Panc1 (cell line): ENCODE measurements around the gene MAGI2. TPM values are rescaled to one million over a fixed set of nuclear protein-coding genes. Genes with fewer than 3 reads are reported as not detected.
"Not testable (repeated sequence)": the region's sequence is repeated elsewhere in the genome, so short reads cannot be mapped to it uniquely, and the experiment has no call there.

Source experiments
- ATAC-seq: fragments of 200-7000 bp; cut with Tn5 transposase; 2 replicates; pipeline ENCODE4 v1.9.1; 2020; ENCODE audit warnings: mild to moderate bottlenecking, moderate library complexity
- BruUV-seq: library from RNA; stranded (reverse); fragments of 400-500 nt; replicated peaks from 2 replicates; lab custom pipeline; 2021; lab: Mats Ljungman, UMichigan
- CTCF ChIA-PET: fragments of 300-600 bp; sonication (Branson Sonifier 250); formaldehyde crosslinking; loops from one replicate; lab custom pipeline; 2022; ENCODE audit warnings: antibody characterized with exemption; lab: Charles Lee
- POLR2A ChIA-PET: fragments of 300-600 bp; sonication (Branson Sonifier 250); formaldehyde crosslinking; loops from one replicate; lab custom pipeline; 2022; ENCODE audit warnings: antibody characterized with exemption; lab: Charles Lee
- DNase-seq: peaks from one replicate; pipeline ENCODE4 v3.0.0-alpha.2; 2010; ENCODE audit warnings: low read depth, low spot score
- H3K27ac ChIP-seq: 2 replicates; pipeline ENCODE4 v1.5.1; 2011; ENCODE audit warnings: mild to moderate bottlenecking, low read length, inconsistent platforms
- H3K27me3 ChIP-seq: fragments of 200-500 bp; sonication (Bioruptor generic); 2 replicates; pipeline ENCODE4 v1.6.0; 2014; ENCODE audit warnings: low read length, inconsistent platforms; ENCODE audit not compliant: control insufficient read depth, insufficient read depth
- H3K36me3 ChIP-seq: fragments of 200-500 bp; sonication (Bioruptor generic); 2 replicates; pipeline ENCODE4 v1.5.1; 2014; ENCODE audit warnings: inconsistent platforms, mild to moderate bottlenecking, low read length, moderate library complexity; ENCODE audit not compliant: control insufficient read depth, insufficient read depth
- H3K4me1 ChIP-seq: 2 replicates; pipeline ENCODE4 v1.5.1; 2011; ENCODE audit warnings: inconsistent platforms, mild to moderate bottlenecking, low read length, moderate library complexity; ENCODE audit not compliant: control insufficient read depth, insufficient read depth
- H3K4me3 ChIP-seq, 2 experiments: 2 replicates each; pipeline ENCODE4 v1.5.1; 2011 to 2012; ENCODE audit warnings: low read depth in 2 of 2, low read length in 2 of 2, mild to moderate bottlenecking in 2 of 2, inconsistent platforms in 1 of 2, moderate library complexity in 1 of 2
- H3K9me3 ChIP-seq: fragments of 200-500 bp; sonication (Bioruptor generic); 2 replicates; pipeline ENCODE4 v1.5.1; 2014; ENCODE audit warnings: low read depth, mild to moderate bottlenecking, inconsistent platforms, low read length, moderate library complexity; ENCODE audit not compliant: control insufficient read depth, insufficient read depth
- POLR2AphosphoS5 ChIP-seq: IDR thresholded peaks from 2 replicates; pipeline ENCODE4 v1.6.1; 2012; ENCODE audit warnings: mild to moderate bottlenecking, low read depth, low read length, moderate library complexity
- REST ChIP-seq, 2 experiments: IDR thresholded peaks; 2 replicates each; pipeline ENCODE4 v1.6.1; 2011 to 2012; ENCODE audit warnings: low read depth in 2 of 2, control low read depth in 1 of 2, low read length in 1 of 2, mild to moderate bottlenecking in 1 of 2, moderate library complexity in 1 of 2; ENCODE audit not compliant: insufficient read depth in 1 of 2
- SIN3A ChIP-seq: IDR thresholded peaks from 2 replicates; pipeline ENCODE4 v1.6.1; 2012; ENCODE audit warnings: low read depth, mild to moderate bottlenecking, low read length, moderate library complexity, borderline replicate concordance; ENCODE audit not compliant: insufficient read depth
- TCF7L2 ChIP-seq: IDR thresholded peaks from 2 replicates; pipeline ENCODE4 v1.6.1; 2011; ENCODE audit warnings: mild to moderate bottlenecking, low read depth, low read length, inconsistent platforms
- in situ Hi-C: cut with HindIII; loops from 2 replicates; pipeline ENCODE4 v1.10.0; 2016; ENCODE audit warnings: low sequenced_read_pairs, low pct_unique_long_range_greater_than_20kb
- intact Hi-C: fragments of 100-400 bp; cut with micrococcal nuclease; formaldehyde crosslinking; loops from one replicate; pipeline ENCODE4 v1.10.0; 2022; ENCODE audit not compliant: unreplicated experiment
- total RNA-seq: library from RNA; stranded (reverse); gene quantifications from one replicate; pipeline ENCODE4 v1.2.1, GENCODE V29; 2021; ENCODE audit not compliant: unreplicated experiment
- TF ChIP-seq, protein P1 (sequence below): fragments of 450-650 bp; IDR thresholded peaks from 2 replicates; pipeline ENCODE4 v1.5.1; 2017; ENCODE audit warnings: mild to moderate bottlenecking

The MAGI2 gene
- total RNA-seq, 1 experiment from 2014 or later = 5.4 TPM

GRCh38 chr7:79035858-79036257 is 417.6 kb downstream of the MAGI2 start:
- intact Hi-C loops (no loop called here), in situ Hi-C loops (no loop called here)
- Histone ChIP-seq H3K4me3 (no peak overlapping the region), H3K4me1 (no peaks in the 10 kb centered on the region), H3K27me3 (no peaks in the 10 kb centered on the region), H3K36me3 (no peaks in the 10 kb centered on the region), H3K27ac (no peak overlapping the region), H3K9me3 (no peaks in the 10 kb centered on the region)
- BruUV-seq = no TSS peak
- POLR2A ChIA-PET = no interaction called here
- ATAC-seq = no peak
- no peak for TF ChIP-seq POLR2AphosphoS5
- TF ChIP-seq TCF7L2 = no peak
- TF ChIP-seq, protein P1, sequence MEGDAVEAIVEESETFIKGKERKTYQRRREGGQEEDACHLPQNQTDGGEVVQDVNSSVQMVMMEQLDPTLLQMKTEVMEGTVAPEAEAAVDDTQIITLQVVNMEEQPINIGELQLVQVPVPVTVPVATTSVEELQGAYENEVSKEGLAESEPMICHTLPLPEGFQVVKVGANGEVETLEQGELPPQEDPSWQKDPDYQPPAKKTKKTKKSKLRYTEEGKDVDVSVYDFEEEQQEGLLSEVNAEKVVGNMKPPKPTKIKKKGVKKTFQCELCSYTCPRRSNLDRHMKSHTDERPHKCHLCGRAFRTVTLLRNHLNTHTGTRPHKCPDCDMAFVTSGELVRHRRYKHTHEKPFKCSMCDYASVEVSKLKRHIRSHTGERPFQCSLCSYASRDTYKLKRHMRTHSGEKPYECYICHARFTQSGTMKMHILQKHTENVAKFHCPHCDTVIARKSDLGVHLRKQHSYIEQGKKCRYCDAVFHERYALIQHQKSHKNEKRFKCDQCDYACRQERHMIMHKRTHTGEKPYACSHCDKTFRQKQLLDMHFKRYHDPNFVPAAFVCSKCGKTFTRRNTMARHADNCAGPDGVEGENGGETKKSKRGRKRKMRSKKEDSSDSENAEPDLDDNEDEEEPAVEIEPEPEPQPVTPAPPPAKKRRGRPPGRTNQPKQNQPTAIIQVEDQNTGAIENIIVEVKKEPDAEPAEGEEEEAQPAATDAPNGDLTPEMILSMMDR = no peak
- TF ChIP-seq SIN3A = no peak
- no peak for TF ChIP-seq REST (IDR thresholded peaks at IDR 0.05; ENCODE audit: insufficient read depth in 1 of 2, low read depth in 2 of 2, low read length in 1 of 2)
- DNase-seq = no peak
- CTCF ChIA-PET = no interaction called here

GRCh38 chr7:79034730-79035129 is 418.7 kb downstream of the MAGI2 start:
- no peak for ATAC-seq
- TF ChIP-seq REST (IDR thresholded peaks at IDR 0.05; ENCODE audit: insufficient read depth in 1 of 2, low read depth in 2 of 2, low read length in 1 of 2) (no peak), TCF7L2 (no peak), SIN3A (no peak), POLR2AphosphoS5 (no peak)
- TF ChIP-seq, protein P1 = no peak
- no peak overlapping the region for H3K27ac ChIP-seq
- H3K9me3 ChIP-seq = no peaks in the 10 kb centered on the region
- no peak overlapping the region for H3K4me3 ChIP-seq
- DNase-seq = no peak
- in situ Hi-C loops = no loop called here
- CTCF ChIA-PET = no interaction called here
- H3K36me3 ChIP-seq = no peaks in the 10 kb centered on the region
- intact Hi-C loops = no loop called here
- BruUV-seq = no TSS peak
- H3K4me1 ChIP-seq = peaks cover 5% of the 10 kb centered on the region; the same call in 1 of the 2 replicates
- POLR2A ChIA-PET = no interaction called here
- no peaks in the 10 kb centered on the region for H3K27me3 ChIP-seq

- H3K36me3 ChIP-seq, H3K9me3 ChIP-seq, BruUV-seq, in situ Hi-C loops, POLR2A ChIA-PET, H3K27ac ChIP-seq, DNase-seq, ATAC-seq, H3K4me1 ChIP-seq, CTCF ChIA-PET, H3K4me3 ChIP-seq, intact Hi-C loops, H3K27me3 ChIP-seq: not testable (repeated sequence)
Measured at GRCh38 chr7:79019711-79020110, 433.8 kb downstream of the MAGI2 start.
